Femur (tissue), 1 donor: ENCODE results near the gene USP9Y.
"Not testable (repeated sequence)": the region's sequence is repeated elsewhere in the genome, so short reads cannot be mapped to it uniquely, and the experiment has no call there.

Experiments used
- DNase-seq: peaks from one replicate; pipeline ENCODE4 v3.0.0-alpha.2; 2017

USP9Y gene

GRCh38 chrY:12701181-12701695 lies at the start of gene USP9Y:
USP9Y (plus strand) TSS chrY:12701231; CDS start chrY:12709448, 8,217 bp downstream.
- no peak for DNase-seq

GRCh38 chrY:12651621-12652036 lies 49.4 kb upstream of the USP9Y start:
- DNase-seq: no peak

GRCh38 chrY:12661745-12662681 lies 39.0 kb upstream of the USP9Y start:
- no peak for DNase-seq

GRCh38 chrY:12662745-12663591 lies 38.1 kb upstream of the USP9Y start:
- no peak for DNase-seq

- DNase-seq: not testable (repeated sequence)
Measured at GRCh38 chrY:12663845-12664244, 37.2 kb upstream of the USP9Y start.

- no peak for DNase-seq
Measured at GRCh38 chrY:12678111-12678510, 22.9 kb upstream of the USP9Y start.

- DNase-seq: no peak
Measured at GRCh38 chrY:12681535-12681934, 19.5 kb upstream of the USP9Y start.

GRCh38 chrY:12688337-12688736 lies 12.7 kb upstream of the USP9Y start:
- no peak for DNase-seq

GRCh38 chrY:12700087-12700486 lies 944 bp upstream of the USP9Y start:
- no peak for DNase-seq

GRCh38 chrY:12702174-12702573 lies 1.1 kb downstream of the USP9Y start:
- DNase-seq: no peak

GRCh38 chrY:12710460-12710859 lies 9.4 kb downstream of the USP9Y start:
- no peak for DNase-seq

GRCh38 chrY:12715376-12715775 lies 14.3 kb downstream of the USP9Y start:
- DNase-seq: no peak

GRCh38 chrY:12729746-12730145 lies 28.7 kb downstream of the USP9Y start:
- DNase-seq: no peak

GRCh38 chrY:12733625-12734024 lies 32.6 kb downstream of the USP9Y start:
- DNase-seq: no peak

- no peak for DNase-seq
Measured at GRCh38 chrY:12734051-12734450, 33.0 kb downstream of the USP9Y start.

- no peak for DNase-seq
Measured at GRCh38 chrY:12741414-12741813, 40.4 kb downstream of the USP9Y start.

GRCh38 chrY:12742725-12743124 lies 41.7 kb downstream of the USP9Y start:
- DNase-seq: no peak

- no peak for DNase-seq
Measured at GRCh38 chrY:12744091-12744490, 43.1 kb downstream of the USP9Y start.

GRCh38 chrY:12749293-12749692 lies 48.3 kb downstream of the USP9Y start:
- no peak for DNase-seq

GRCh38 chrY:12752856-12753255 lies 51.8 kb downstream of the USP9Y start:
- no peak for DNase-seq

- no peak for DNase-seq
Measured at GRCh38 chrY:12756021-12756420, 55.0 kb downstream of the USP9Y start.

GRCh38 chrY:12765976-12766375 lies 64.9 kb downstream of the USP9Y start:
- DNase-seq: no peak

- no peak for DNase-seq
Measured at GRCh38 chrY:12784521-12784920, 83.5 kb downstream of the USP9Y start.

- no peak for DNase-seq
Measured at GRCh38 chrY:12793999-12794398, 93.0 kb downstream of the USP9Y start.
